DND-41 (cell line): ENCODE results near the gene ENKD1.

ENCODE experiments used
- CTCF ChIP-seq: IDR thresholded peaks from 2 replicates; pipeline ENCODE4 v1.5.1; 2012; ENCODE audit warnings: borderline replicate concordance, low read length, moderate library complexity, mild to moderate bottlenecking; ENCODE audit not compliant: poor library complexity, severe bottlenecking; ENCODE audit errors: extremely low read depth
- EZH2 ChIP-seq: IDR thresholded peaks from 3 replicates; pipeline ENCODE4 v1.6.1; 2012; ENCODE audit warnings: borderline replicate concordance, low read depth, mild to moderate bottlenecking, moderate library complexity, low read length, inconsistent platforms; ENCODE audit not compliant: severe bottlenecking

- TF ChIP-seq CTCF (no peak), EZH2 (no peak)
Measured at GRCh38 chr16:67628216-67628615, 38.3 kb downstream of the ENKD1 start.
